HG02852 (cell line): Measurements from ENCODE around the gene ANKAR.
"Not testable (repeated sequence)": the region's sequence is repeated elsewhere in the genome, so short reads cannot be mapped to it uniquely, and the experiment has no call there.

ENCODE experiments used
- ATAC-seq: cut with Tn5 transposase; IDR thresholded peaks from one replicate; pipeline ENCODE4 v1.9.1; 2021; ENCODE audit warnings: mild to moderate bottlenecking, moderate library complexity; ENCODE audit not compliant: unreplicated experiment

The ANKAR gene

DNA sequence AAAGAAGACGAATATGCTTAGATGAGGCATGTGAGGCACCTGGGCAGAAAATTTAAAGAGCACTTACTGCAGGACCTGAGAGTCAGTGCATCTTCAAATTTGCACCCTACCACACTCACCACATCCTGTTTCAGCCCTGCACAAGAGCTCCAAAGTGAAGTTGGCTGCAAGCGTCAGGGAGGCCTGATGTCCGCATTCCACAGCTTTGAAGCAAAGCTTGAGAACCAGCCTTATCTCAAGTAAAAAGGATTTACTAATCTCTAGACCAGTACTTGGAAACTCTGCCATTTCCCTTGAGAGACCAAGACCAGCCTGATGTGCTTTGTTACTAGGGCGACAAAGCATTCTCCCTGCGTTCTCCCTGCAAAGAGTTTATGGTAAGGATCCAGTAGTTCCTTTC, 16.6 kb upstream of the ANKAR start:
- ATAC-seq, result peak; percentile 46

DNA sequence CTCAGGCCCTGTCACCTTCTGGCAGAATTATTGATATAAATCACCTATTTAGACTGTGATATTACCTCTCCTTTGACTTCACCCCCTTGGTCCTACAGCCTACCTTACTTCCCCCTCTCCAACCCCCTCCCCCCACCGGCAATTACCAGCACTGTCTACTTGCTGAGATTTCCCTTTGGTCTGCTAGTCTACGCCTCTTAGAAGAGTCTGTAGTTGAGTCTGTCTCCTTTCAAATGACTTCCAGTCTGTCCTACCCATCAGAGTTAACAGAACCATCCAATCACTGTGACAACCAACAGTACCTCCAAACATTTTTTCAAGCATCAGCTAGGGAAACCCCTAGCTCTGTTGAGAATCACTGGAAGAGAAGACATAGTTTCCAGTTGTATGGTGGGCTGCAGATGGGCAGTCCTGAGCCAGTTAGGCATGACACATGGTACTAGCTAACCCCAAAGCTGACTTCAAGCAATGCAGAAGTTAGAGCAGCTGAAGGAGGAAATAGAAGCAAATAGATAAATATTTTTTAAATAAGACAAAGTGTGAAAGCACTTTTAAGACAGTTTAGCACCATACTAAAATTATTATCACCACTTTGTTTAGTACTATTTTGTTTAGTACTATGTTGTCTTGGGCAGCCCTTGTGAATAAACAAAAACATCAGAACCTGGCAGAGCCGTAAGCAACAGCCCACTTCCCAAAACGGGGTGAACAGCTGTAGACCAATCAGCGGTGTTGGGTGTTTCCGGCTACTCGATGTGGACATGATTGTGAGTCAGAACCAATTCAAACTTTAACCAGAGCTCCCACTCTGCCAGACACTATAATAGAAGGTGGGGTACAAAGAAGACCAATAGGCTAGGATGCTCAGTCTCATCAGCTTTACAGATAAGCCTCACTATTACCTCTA, 15.9 kb upstream of the ANKAR start:
- no peak for ATAC-seq

DNA sequence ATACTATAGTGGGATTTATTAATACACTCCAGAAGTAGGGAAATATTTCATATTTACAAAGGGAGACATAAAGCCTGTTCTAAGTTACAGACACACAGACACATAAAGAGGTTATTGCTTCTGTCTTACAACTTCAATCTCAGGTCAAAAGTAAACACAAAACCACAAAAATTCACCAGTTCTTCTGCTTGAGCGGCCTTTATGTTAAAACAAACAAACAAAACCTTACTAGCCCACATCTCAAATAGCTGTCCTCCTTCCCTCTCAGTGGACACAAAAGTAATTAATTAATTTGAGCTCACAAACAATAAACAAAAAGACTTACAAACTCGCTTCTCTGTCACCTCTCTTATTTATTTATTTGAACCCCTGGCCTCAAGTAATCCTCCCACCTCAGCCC, 14.7 kb upstream of the ANKAR start:
- ATAC-seq, result no peak

DNA sequence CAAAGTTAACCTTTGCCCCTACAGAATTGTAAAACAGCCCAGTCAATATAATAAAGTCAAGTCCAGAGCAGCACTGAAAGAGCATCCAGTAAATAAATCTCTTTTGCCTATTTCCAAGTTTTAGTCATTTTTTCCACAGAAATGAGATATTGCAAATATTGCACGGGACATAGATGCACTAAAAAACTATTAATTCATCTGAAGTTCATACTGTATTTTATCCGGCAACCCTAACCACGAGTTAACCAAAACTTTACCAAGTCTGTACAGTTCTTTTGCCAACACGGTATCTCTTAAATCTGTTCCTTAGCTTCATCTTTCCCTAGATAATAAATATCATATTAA, 13.7 kb upstream of the ANKAR start:
- ATAC-seq, result no peak

DNA sequence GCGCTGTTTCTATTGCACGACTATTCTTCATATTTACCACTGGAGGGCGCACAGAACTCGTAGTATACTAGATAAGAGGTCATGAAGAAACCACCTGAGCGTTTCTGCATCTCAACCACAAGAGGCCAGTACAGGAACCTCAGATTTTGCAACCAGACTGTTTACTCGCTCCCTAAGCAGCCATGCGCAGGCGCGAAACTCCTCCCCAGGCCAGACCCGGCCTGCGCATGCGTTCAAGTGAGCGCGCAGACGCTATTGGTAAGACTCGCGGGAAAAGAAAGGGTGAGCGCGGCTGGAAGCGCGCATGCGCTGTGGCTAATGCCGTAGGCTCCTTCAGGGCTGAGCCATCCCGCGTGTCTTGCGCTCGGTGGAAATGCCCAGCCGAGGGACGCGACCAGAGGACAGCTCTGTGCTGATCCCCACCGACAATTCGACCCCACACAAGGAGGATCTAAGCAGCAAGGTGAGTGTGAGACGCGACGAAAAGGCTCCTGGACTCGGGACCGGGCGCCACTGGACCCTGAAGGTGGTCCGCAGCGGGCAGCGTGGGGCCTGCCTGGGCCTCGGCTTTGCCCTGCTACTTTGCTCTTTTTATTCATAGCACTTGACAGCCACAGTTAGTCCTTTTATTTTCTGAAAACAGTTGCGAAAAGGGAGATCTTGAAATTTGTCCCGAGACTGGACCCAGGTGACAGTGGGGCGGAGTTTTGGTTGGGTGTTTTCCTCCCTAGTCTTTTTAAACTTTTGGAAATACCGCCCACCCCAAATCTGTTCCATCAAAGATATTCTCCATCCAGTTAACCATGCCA, 13.1 kb upstream of the ANKAR start, which contains the start of gene ASNSD1:
ASNSD1 (plus strand) TSS at position 312 of the 809 bp plus-strand sequence. CDS start 4,674 bp downstream, outside the sequence.
- peak; percentile 90 for ATAC-seq

DNA sequence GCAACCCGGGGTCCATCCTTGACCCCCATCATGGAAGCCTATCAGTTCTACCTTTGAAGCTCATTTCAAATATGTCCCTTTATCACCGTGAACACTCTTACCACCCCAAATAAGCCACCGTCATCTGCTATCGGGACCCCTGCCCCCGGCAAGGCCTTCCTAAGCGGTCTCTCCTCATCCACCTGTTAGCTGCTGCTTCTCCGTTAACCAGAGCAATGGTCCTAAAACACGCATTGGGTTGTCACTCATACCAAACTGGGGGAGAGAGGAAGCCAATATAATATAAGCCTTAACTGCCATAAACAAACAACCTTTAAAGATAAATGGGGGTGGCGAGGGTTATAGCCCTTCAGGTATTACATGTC, 12.5 kb upstream of the ANKAR start:
- ATAC-seq, result no peak

DNA sequence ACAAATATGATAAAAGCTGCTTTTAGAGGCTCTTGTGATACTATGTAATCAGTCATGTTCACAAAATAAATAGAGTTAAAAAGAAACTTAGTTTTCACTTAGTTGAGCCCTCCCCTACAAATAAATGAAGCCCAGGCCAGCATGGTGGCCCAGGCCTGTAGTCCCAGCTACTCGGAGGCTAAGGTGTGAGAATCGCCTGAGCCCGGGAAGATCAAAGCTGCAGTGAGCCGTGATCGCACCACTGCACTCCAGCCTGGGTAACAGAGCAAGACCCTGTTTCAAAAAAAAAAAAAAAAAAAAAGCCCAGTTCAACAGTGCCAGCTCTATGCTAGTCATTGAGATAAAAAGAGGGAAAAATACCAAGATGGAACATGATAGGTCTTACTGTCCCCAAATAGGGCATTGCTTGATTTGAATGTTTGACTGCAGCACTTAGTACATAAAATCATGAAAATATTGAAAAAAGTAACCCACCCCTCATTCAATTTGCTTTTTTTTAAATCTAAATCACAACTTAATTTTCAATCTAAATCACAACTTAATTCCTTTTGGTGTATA, 11.7 kb upstream of the ANKAR start:
- ATAC-seq, result no peak

DNA sequence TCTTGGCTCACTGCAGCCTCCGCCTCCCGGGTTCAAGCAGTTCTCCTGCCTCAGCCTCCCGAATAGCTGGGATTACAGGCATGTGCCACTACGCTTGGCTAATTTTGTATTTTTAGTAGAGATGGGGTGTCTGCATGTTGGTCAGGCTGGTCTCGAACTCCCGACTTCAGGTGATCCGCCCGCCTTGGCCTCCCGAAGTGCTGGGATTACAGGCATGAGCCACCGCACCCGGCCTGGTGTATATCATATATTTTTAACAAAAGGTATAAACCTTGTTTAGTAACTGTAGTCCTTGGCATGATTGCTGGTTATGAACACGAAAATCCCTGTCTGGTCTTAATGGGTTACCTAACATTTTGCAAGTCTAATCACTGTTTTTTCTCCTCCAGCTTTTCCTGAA, 11.2 kb upstream of the ANKAR start:
- ATAC-seq, result not testable (repeated sequence)

DNA sequence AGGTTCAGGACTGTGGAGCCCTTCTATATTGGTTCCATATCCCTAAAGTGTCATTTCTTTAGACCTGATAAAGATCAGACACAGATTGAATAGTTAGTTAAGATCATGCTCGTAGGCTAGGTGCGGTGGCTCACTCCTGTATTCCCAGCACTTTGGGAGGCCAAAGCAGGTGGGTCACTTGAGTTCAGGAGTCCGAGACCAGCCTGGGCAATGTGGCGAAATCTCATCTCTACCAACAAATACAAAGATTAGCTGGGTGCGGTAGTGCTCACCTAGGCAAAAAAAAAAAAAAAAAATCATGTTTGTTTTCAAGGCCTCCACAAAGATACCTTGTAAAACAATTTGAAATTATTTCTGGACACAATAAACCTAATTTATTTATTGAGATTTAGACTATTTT, 4.6 kb upstream of the ANKAR start:
- ATAC-seq, result no peak

DNA sequence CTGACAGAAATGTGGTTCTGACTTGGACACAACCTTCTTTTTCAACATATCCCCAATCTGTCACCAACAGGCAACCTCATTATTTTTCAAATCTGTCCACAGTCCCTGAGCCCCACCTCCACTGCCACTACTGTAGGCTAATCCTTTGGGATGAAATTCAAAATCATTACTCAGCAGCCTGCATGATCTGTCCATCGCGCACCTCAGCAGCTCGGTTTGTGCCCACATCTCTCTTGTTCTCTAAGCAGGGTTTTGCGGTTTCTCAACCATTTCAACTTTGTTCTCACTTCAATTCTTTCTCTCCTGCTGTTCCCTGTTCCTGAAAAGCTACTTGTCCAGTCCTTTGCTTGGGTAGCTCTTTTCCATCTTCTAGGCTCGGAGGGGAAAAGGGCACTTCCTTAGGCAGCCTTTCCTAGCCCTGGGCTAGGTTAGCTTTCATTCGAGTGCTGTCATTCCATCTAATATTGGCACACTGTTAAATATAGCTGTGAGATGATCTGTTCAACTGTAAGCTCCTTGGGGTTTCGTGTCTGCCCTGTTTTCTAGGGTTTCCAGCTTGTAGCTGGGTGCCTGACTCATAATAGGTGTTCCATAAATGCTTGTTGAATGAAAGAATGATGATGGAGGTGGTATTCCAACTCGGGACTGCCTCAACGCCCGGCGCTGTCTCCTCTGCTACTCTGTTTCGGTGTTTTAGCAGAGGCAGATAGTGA, 653 bp upstream of the ANKAR start:
- ATAC-seq, result no peak

DNA sequence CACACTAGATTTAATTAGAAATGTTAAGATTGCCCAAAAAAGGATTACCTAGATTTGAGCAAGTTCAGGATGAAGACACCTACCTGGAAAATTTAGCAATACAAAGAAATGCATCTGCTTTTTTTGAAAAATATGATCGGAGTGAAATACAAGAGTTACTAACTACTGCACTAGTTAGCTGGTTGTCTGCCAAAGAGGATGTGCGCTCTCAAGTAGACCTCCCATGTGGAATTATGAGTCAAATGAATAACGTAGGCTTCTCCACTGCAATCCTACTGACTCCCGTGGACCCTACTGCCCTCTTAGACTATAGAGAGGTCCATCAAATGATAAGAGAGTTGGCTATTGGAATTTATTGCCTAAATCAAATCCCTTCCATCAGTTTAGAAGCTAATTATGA, 2.0 kb downstream of the ANKAR start:
- ATAC-seq, result no peak

DNA sequence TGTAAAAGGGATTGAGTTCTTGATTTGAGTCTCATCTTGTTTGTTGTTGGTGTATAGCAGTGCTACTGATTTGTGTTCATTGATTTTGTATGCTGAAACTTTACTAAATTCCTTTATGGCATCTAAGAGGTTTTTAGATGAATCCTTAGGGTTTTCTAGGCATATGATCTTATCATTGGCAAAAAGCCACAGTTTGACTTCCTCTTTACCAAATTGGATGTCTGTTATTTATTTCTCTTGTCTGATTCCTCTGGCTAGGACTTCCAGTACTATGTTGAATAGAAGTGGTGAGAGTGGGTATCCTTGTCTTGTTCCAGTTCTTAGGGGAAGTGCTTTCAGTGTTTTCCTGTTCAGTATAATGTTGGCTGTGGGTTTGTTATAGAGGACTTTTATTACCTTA, 4.8 kb downstream of the ANKAR start:
- ATAC-seq, result no peak

DNA sequence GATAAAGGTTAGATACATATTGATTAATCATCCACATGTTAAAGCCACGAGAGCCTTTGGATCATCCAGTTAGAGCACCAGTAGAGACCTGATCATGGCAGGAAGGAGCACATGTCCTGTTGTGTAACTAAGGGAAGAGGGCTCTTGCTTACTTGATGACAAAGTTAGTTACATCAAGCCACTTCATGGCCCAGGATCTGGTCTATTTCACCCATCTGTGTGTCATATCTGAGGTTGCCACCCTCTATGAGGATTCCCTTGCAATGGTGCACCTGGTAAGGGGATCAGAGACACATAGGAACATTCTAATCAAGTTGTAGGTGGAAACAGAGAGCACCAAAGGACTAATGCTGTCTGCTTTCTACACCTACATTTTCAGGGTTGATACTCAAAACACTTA, 6.7 kb downstream of the ANKAR start:
- no peak for ATAC-seq

DNA sequence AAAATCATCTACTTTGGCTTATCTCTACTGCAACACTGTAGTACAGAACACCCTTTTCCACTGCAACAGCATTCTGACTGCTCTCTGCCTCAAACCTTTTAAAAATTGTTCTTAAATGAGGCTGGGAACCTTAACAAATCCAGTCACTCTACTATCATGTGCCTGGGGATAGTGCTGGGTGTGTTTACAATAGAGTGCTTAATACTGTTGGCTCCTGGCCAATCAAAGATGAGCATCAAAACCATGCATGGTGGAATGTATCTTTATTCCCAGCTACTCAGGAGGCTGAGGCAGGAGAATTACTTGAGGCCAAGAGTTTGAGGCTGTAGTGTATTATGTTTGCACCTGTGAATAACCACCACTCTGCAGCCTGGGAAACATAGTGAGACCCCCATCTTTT, 7.4 kb downstream of the ANKAR start:
- no peak for ATAC-seq

DNA sequence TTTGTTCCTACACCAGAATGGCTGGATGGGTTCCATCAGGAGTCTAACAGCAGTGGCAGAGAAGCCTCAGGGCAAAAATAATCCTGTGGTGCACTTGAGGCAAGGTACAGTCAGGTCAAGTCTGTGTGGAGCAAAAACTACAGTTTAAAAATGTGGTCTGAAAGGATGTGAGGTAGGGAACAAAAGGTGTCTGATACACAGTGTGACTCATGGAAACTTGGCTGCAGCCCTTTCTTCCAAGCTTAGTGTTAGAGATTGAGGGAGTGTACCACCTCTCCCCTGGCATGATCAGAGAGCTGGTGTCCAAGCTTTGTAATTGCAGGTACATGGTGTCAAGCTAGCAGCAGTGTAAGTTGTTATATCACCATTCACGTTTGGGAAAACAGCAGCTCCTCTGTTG, 8.9 kb downstream of the ANKAR start:
- ATAC-seq, result no peak

DNA sequence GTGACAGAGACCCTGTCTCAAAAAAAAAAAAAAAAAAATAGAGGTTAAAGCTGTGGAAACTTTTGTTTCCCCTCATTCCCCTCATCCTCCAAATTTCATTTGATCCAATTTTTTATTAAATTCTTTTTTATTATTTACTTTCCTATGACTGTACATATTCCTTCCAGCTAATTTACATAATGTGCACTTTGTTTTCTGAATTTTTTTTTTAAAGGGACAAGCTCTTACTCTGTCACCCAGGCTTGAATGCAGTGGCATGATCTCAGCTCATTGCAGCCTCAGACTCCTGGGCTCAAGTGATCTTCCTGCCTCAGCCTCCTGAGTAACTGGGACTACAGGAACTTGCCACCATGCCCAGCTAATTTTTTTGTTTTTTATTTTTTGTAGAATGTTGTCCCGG, 10.3 kb downstream of the ANKAR start:
- ATAC-seq, result no peak

DNA sequence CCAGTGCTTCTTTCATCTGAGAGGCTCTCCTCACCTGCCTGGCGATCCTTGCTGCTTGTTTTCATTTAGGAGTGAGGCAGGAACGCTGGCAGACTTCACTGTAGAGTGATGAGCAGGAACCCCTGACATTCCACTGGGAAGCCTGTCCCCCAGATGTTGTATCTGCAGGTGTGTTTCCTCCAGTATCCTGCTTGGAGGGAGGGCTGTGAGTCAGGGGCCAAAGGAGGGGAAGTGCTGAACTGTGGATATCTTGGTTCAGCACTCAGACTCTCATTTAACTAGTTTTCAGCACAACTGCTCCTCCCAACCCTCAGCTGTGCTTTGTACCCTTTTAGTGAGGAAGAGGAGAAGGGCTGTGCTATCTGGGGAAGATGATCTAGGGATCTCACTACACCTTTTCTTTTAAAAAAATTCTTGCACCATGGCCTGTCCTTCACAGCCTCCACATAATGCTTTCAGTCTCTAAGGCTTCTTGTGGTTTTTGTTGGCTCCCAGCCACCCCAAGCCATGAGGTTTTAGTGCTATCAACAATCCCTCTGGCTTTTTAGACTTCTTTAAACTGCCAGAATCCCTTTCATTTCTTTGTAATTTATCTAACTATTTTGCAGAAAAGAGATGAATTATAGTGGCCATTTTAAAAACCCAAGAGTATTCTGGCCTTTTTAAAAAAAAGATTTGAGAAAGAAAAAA, 11.2 kb downstream of the ANKAR start:
- ATAC-seq, result peak; percentile 58

DNA sequence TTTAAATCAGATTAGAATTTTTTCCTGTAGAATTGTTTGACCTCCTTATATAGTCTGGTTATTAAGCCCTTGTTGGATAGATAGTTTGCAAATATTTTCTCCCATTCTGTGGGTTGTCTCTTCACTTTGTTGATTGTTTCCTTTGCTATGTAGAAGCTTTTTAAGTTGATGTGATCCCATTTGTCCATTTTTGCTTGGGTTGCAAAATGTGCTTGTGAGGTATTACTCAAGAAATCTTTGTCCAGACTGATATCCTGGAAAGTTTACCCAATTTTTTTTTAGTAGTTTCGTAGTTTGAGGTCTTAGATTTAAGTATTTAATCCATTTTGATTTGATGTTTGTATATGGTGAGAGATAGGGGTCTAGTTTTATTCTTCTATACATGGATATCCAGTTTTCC, 13.3 kb downstream of the ANKAR start:
- ATAC-seq, result not testable (repeated sequence)

DNA sequence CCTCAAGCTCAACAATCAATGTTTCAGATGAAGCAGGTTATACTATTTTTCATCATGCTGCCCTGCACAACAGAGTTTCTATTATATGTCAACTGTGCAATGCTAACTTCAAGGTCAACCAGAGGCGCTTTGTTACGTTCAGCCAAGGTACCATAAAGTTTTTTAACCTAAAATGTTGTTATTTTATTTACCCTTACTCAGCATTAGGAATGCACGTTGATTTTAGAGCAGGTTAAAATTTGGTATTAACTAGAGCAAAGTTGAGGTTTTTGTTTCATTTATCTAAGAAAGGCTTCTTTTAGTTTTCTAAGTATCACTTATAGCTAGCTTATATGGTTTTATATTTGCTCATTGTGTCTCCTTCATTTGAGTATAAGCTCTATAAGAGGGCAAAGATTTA, 21.8 kb downstream of the ANKAR start:
- no peak for ATAC-seq

DNA sequence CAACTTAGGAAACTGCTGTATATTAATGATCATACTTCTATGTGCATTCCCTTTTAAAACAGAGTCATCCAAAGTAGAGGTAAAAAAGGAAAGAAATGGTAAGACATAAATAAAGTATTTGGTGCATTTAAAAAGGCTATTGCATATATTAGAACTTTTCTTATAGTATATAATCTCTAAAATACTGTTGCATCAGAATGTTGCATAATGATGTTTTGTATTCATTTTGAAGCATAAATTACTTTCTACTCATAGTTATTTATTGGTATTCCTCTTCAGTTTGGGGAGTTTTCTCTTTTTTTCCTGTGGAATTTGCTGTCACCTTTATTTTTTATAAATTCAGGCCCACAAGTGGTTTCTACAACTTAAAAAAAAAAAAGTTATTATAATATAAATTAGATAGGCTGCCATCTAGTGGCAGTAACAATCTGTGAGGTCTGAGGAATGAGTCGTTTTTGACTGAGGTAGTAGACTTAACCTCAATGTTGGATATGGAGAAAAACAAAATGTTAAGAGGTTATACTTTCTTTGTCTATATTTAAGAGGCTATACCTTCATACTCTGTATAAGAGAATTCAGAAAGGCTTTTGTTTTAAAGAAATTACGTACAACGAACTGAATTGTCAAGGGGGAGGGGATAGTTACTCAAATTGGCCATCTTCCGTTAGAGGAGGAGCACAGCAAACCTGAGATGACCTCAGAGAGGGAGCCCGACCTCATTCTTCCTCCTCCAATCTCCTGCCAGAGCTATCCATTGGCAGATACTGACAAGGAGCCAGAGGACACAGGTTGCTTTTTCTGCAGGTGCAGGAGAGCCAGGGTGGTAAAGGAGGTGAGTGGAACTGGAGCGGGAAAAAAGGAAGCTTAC, 23.8 kb downstream of the ANKAR start:
- ATAC-seq, result peak; percentile 62
